Measurements from ENCODE around the gene FIGNL2. TPM values are rescaled to one million over a fixed set of nuclear protein-coding genes. Genes with fewer than 3 reads are reported as not detected.

Gene FIGNL2
- total and polyA plus RNA-seq, 2 donors (not counting 1 experiment from before 2014, with no cell fraction given), result 0.07 to 0.17 TPM

GRCh38 chr12:51785906-51786305 lies 62.6 kb downstream of the FIGNL2 start:
- Histone ChIP-seq H3K79me2 (ENCODE audit: control insufficient read depth, insufficient read depth, low read length) (no peaks in the 10 kb centered on the region), H3K9ac (ENCODE audit: insufficient read depth, low read length) (no peak overlapping the region)
- DNase-seq (ENCODE audit: low read depth in 2 of 2), result no peak

DNA sequence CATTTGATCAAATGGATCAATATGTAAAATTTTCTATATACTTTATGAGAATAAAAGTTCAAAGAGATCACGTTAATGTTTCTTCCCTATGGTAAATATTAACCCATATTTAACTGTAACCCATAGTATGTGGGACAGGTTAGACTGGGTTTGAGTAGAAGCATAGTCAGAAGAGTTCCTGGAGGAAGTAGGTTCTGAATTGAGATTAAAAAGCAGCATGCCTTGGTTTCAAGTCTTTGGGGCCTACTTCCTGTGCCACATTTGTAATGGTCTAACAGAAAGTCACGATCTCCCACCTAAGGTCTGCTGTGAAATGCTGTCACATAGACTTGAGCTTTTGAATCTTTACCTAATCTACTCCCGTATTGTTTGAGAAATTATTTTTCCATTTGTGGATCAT lies 63.8 kb downstream of the FIGNL2 start:
- DNase-seq (ENCODE audit: low read depth in 2 of 2), result no peak
- no peak overlapping the region for H2AFZ ChIP-seq (ENCODE audit: low read length)
- no peak overlapping the region for H3K9ac ChIP-seq (ENCODE audit: insufficient read depth, low read length)
- TF ChIP-seq, protein P1, sequence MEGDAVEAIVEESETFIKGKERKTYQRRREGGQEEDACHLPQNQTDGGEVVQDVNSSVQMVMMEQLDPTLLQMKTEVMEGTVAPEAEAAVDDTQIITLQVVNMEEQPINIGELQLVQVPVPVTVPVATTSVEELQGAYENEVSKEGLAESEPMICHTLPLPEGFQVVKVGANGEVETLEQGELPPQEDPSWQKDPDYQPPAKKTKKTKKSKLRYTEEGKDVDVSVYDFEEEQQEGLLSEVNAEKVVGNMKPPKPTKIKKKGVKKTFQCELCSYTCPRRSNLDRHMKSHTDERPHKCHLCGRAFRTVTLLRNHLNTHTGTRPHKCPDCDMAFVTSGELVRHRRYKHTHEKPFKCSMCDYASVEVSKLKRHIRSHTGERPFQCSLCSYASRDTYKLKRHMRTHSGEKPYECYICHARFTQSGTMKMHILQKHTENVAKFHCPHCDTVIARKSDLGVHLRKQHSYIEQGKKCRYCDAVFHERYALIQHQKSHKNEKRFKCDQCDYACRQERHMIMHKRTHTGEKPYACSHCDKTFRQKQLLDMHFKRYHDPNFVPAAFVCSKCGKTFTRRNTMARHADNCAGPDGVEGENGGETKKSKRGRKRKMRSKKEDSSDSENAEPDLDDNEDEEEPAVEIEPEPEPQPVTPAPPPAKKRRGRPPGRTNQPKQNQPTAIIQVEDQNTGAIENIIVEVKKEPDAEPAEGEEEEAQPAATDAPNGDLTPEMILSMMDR (conservative IDR thresholded peaks at IDR 0.05 in 1 of 2, IDR thresholded peaks at IDR 0.05 in 1 of 2; ENCODE audit: low read depth in 1 of 2, low read length in 2 of 2), result no peak
- H3K27me3 ChIP-seq (ENCODE audit: control insufficient read depth, insufficient read depth, low read length), result no peaks in the 10 kb centered on the region
- H3K79me2 ChIP-seq (ENCODE audit: control insufficient read depth, insufficient read depth, low read length), result no peaks in the 10 kb centered on the region
- H3K36me3 ChIP-seq (ENCODE audit: control insufficient read depth, insufficient read depth, low read length), result no peaks in the 10 kb centered on the region
- no peaks in the 10 kb centered on the region for H4K20me1 ChIP-seq (ENCODE audit: control insufficient read depth, extremely low read depth, insufficient read depth, low read length)
- H3K4me3 ChIP-seq (replicated peaks in 1 of 4; ENCODE audit: control extremely low read depth in 1 of 4, insufficient read depth in 1 of 4, low read depth in 3 of 4, low read length in 4 of 4), result no peak overlapping the region
- H3K27ac ChIP-seq (ENCODE audit: insufficient read depth, low read length), result no peak overlapping the region
- no peak overlapping the region for H3K4me2 ChIP-seq (ENCODE audit: extremely low read depth, insufficient read depth, low read length)
- H3K9me3 ChIP-seq (ENCODE audit: control insufficient read depth, insufficient read depth, low read depth, low read length), result no peaks in the 10 kb centered on the region
- peaks cover 10% of the 10 kb centered on the region for H3K4me1 ChIP-seq (ENCODE audit: control insufficient read depth, extremely low read depth, insufficient read depth, low read length)

More at GRCh38 chr12:51785906-51786305, 62.6 kb downstream of the FIGNL2 start:
- Histone ChIP-seq H3K4me2 (ENCODE audit: extremely low read depth, insufficient read depth, low read length) (no peak overlapping the region), H2AFZ (ENCODE audit: low read length) (no peak overlapping the region), H3K4me1 (ENCODE audit: control insufficient read depth, extremely low read depth, insufficient read depth, low read length) (peaks cover 10% of the 10 kb centered on the region), H3K9me3 (ENCODE audit: control insufficient read depth, insufficient read depth, low read depth, low read length) (no peaks in the 10 kb centered on the region), H3K36me3 (ENCODE audit: control insufficient read depth, insufficient read depth, low read length) (no peaks in the 10 kb centered on the region), H3K27me3 (ENCODE audit: control insufficient read depth, insufficient read depth, low read length) (no peaks in the 10 kb centered on the region), H3K4me3 (replicated peaks in 1 of 4; ENCODE audit: control extremely low read depth in 1 of 4, insufficient read depth in 1 of 4, low read depth in 3 of 4, low read length in 4 of 4) (no peak overlapping the region), H4K20me1 (ENCODE audit: control insufficient read depth, extremely low read depth, insufficient read depth, low read length) (no peaks in the 10 kb centered on the region), H3K27ac (ENCODE audit: insufficient read depth, low read length) (no peak overlapping the region)
- TF ChIP-seq, protein P1 (conservative IDR thresholded peaks at IDR 0.05 in 1 of 2, IDR thresholded peaks at IDR 0.05 in 1 of 2; ENCODE audit: low read depth in 1 of 2, low read length in 2 of 2), result no peak

- Histone ChIP-seq H3K27ac (ENCODE audit: insufficient read depth, low read length) (no peak overlapping the region), H3K79me2 (ENCODE audit: control insufficient read depth, insufficient read depth, low read length) (no peaks in the 10 kb centered on the region), H3K4me1 (ENCODE audit: control insufficient read depth, extremely low read depth, insufficient read depth, low read length) (no peaks in the 10 kb centered on the region), H3K36me3 (ENCODE audit: control insufficient read depth, insufficient read depth, low read length) (peaks cover 2% of the 10 kb centered on the region), H3K9ac (ENCODE audit: insufficient read depth, low read length) (no peak overlapping the region), H3K27me3 (ENCODE audit: control insufficient read depth, insufficient read depth, low read length) (no peaks in the 10 kb centered on the region), H4K20me1 (ENCODE audit: control insufficient read depth, extremely low read depth, insufficient read depth, low read length) (no peaks in the 10 kb centered on the region), H3K9me3 (ENCODE audit: control insufficient read depth, insufficient read depth, low read depth, low read length) (no peaks in the 10 kb centered on the region), H3K4me2 (ENCODE audit: extremely low read depth, insufficient read depth, low read length) (no peak overlapping the region), H3K4me3 (replicated peaks in 1 of 4; ENCODE audit: control extremely low read depth in 1 of 4, insufficient read depth in 1 of 4, low read depth in 3 of 4, low read length in 4 of 4) (no peak overlapping the region), H2AFZ (ENCODE audit: low read length) (no peak overlapping the region)
- DNase-seq (ENCODE audit: low read depth in 2 of 2), result no peak
- no peak for TF ChIP-seq EZH2 (IDR thresholded peaks at IDR 0.05; ENCODE audit: low read length, missing control alignments)
- TF ChIP-seq, protein P1 (conservative IDR thresholded peaks at IDR 0.05 in 1 of 2, IDR thresholded peaks at IDR 0.05 in 1 of 2; ENCODE audit: low read depth in 1 of 2, low read length in 2 of 2), result no peak
These were observed 68.6 kb downstream of the FIGNL2 start for GRCh38 chr12:51779876-51780275.
